Astrocyte (in vitro differentiated cells and primary cell): ENCODE data around the gene SENP1.

Experiments used
- EZH2 ChIP-seq: IDR thresholded peaks from 2 replicates; pipeline ENCODE4 v1.6.1; 2012; ENCODE audit warnings: mild to moderate bottlenecking, low read length, inconsistent platforms; ENCODE audit not compliant: insufficient read depth
- TF ChIP-seq, protein P1 (sequence below): IDR thresholded peaks from 2 replicates; pipeline ENCODE4 v1.5.1; 2011; ENCODE audit warnings: low read depth, mild to moderate bottlenecking, inconsistent platforms, low read length, moderate library complexity; ENCODE audit not compliant: insufficient read depth

DNA sequence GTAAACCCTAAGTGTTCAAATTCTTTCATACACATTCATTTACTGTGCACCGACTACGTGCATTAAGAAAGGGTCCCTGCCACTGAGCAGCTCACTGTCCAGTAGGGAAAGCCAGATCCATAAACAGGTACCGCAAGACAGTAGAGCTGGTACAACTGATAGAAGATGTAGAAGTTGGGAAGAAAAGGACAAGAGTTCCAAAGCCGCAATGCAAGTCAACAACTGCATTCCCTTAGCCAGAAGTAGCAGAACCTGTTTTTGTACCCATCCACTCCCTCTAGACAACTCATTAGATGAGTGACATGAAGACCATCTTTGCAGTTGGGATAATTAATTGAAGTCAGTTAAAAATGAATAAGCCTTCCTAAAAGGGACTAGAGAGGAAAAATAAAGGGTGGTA is 1.3 kb downstream of the SENP1 start:
- TF ChIP-seq EZH2 = no peak
- TF ChIP-seq, protein P1, sequence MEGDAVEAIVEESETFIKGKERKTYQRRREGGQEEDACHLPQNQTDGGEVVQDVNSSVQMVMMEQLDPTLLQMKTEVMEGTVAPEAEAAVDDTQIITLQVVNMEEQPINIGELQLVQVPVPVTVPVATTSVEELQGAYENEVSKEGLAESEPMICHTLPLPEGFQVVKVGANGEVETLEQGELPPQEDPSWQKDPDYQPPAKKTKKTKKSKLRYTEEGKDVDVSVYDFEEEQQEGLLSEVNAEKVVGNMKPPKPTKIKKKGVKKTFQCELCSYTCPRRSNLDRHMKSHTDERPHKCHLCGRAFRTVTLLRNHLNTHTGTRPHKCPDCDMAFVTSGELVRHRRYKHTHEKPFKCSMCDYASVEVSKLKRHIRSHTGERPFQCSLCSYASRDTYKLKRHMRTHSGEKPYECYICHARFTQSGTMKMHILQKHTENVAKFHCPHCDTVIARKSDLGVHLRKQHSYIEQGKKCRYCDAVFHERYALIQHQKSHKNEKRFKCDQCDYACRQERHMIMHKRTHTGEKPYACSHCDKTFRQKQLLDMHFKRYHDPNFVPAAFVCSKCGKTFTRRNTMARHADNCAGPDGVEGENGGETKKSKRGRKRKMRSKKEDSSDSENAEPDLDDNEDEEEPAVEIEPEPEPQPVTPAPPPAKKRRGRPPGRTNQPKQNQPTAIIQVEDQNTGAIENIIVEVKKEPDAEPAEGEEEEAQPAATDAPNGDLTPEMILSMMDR = no peak
